GM21526 (cell line): Measurements from ENCODE around the gene PSPN.

Experiments used
- ATAC-seq: cut with Tn5 transposase; IDR thresholded peaks from one replicate; pipeline ENCODE4 v1.9.1; 2021; ENCODE audit warnings: moderate library complexity; ENCODE audit not compliant: unreplicated experiment, low FRiP score

PSPN gene

GRCh38 chr19:6334490-6335285, 41.0 kb downstream of the PSPN start:
- ATAC-seq, result no peak

GRCh38 chr19:6333439-6333838, 42.3 kb downstream of the PSPN start, which contains the start of gene ACER1:
ACER1 (minus strand) TSS chr19:6333612; CDS start chr19:6333551, 61 bp downstream.
- ATAC-seq, result no peak

GRCh38 chr19:6326815-6327214, 48.9 kb downstream of the PSPN start:
- ATAC-seq, result no peak

DNA sequence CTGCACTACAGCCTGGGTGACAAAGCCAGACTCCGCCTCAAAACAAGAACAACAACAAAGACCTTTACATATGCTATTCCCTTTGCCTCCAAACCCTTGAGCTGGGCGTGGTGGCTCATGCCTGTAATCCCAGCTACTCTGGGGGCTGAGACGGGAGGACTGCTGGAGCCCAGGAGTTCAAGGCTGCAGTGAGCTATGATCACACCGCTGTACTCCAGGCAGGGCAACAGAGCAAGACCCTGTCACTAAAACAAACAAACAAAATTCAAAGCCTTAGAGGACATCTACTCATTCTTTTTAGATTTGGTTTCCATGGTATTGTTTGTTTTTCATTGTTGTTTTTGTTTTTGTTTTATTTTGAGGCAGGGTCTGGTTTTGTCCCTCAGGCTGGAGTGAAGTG, 50.1 kb downstream of the PSPN start:
- ATAC-seq, result no peak
